Activated CD8-positive, alpha-beta memory T cell treated with anti-CD3 and anti-CD28 coated beads, Interleukin-2, amount 10 ng/mL, durations not matched to agents 7 days and 5 days (primary cell): Measurements from ENCODE around the gene KLHL29. TPM values are rescaled to one million over a fixed set of nuclear protein-coding genes. Genes with fewer than 3 reads are reported as not detected.

Source experiments
- ATAC-seq: fragments of 150-1000 bp; cut with Tn5 transposase; one replicate; pipeline ENCODE4 v1.10.0; 2021; ENCODE audit warnings: moderate library complexity
- CTCF ChIA-PET: fragments of 350-600 bp; sonication (Branson Sonifier 250); formaldehyde crosslinking; loops from one replicate; lab custom pipeline; 2021; ENCODE audit warnings: antibody characterized with exemption; lab: Charles Lee
- DNase-seq: peaks from one replicate; pipeline ENCODE4 v3.0.0-alpha.2; 2020
- H3K27ac Mint-ChIP-seq: one replicate; pipeline ENCODE4 v1.8.0; 2021; ENCODE audit warnings: mild to moderate bottlenecking, mixed read lengths
- H3K27me3 Mint-ChIP-seq: one replicate; pipeline ENCODE4 v1.8.0; 2021; ENCODE audit warnings: mixed read lengths
- H3K36me3 Mint-ChIP-seq: one replicate; pipeline ENCODE4 v1.8.0; 2021; ENCODE audit warnings: mild to moderate bottlenecking, mixed read lengths
- H3K4me1 Mint-ChIP-seq: one replicate; pipeline ENCODE4 v1.8.0; 2021; ENCODE audit warnings: mixed read lengths
- H3K4me3 Mint-ChIP-seq: one replicate; pipeline ENCODE4 v1.8.0; 2021; ENCODE audit warnings: mild to moderate bottlenecking, moderate library complexity, mixed read lengths
- H3K9me3 Mint-ChIP-seq: one replicate; pipeline ENCODE4 v1.8.0; 2022; ENCODE audit warnings: low read depth, mixed read lengths
- total RNA-seq, 2 experiments: library from RNA; stranded (reverse); gene quantifications; one replicate each; pipeline ENCODE4 v1.2.3, GENCODE V29; 2021

KLHL29 gene
- total RNA-seq, 2 experiments from 2014 or later = 0.09 to 0.12 TPM

DNA sequence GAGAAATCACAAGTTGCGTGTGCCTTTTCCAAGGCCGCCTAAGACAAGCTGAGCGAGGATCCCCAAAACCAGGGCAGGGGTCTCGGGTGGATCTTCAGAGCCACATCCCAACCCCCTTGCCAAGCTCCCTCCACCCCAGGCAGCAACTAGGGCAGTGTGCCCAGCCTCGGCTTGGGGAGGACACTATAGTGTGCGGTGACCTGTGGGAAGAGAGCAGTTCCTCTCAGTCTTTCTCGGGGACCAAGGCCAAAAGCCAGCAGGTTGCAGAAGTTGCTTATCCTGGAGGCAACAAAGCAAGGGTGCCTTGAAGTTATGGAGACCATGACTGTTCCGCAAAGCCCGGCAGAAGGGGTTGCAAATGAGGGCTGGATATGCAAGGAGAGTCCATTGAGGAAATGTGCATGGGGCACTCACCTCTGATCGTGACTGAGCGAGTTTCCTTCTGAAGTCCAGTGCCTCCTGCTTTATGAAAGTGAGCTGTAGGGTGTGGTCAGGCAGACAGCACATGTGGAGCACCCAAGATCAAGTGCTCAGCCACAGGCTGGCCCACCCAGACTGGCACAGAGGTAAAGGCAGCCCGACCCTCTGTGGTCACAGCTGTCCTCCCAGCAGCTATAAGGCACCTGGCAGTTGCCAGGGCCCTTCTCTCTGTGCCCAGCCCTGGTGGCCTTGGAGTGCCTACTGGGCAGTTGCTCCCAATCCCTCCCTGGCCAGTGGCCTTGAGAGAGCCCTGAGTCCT lies 281.4 kb downstream of the KLHL29 start:
- ATAC-seq (no peak), DNase-seq (no peak)
- Mint-ChIP-seq H3K4me3 (no peak overlapping the region), H3K36me3 (no peaks in the 10 kb centered on the region), H3K4me1 (no peaks in the 10 kb centered on the region), H3K27me3 (peaks cover 20% of the 10 kb centered on the region), H3K27ac (no peak overlapping the region), H3K9me3 (no peaks in the 10 kb centered on the region)
- CTCF ChIA-PET = no interaction called here

- CTCF ChIA-PET = no interaction called here
- Mint-ChIP-seq H3K27me3 (peaks cover 17% of the 10 kb centered on the region), H3K4me3 (no peak overlapping the region), H3K27ac (no peak overlapping the region), H3K9me3 (no peaks in the 10 kb centered on the region), H3K36me3 (no peaks in the 10 kb centered on the region), H3K4me1 (no peaks in the 10 kb centered on the region)
- DNase-seq (no peak), ATAC-seq (no peak)
Observed at GRCh38 chr2:23666980-23667357, 282.0 kb downstream of the KLHL29 start.

DNA sequence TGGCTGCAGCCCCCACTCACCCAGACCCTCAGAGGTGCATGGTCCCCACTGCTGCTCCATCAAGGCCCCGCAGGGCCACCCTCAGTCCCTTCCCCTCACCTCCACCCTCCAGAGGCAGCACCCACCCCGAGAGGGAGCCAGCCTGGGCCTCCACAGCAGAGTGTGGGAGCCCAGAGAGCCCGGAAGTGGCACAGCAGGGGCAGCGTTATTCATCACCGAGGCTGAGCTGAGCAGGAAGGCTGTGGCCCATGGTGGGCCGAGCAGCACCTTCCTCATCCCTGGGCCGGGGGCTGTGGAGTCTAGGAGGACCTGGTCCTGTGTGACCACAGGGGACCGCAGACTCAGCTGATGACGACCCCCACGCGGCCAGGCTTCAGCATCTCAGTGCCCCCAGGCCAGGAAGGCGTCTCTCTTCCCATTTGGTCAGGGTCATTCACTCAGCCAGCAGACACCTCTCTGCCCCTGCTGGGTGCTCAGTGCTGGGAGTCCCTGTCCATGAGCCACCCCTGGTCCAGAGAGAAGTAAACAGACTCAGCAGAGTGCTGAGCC lies 283.9 kb downstream of the KLHL29 start:
- ATAC-seq = no peak
- CTCF ChIA-PET = no interaction called here
- Mint-ChIP-seq H3K4me3 (no peak overlapping the region), H3K27ac (no peak overlapping the region), H3K27me3 (peaks cover 8% of the 10 kb centered on the region), H3K4me1 (no peaks in the 10 kb centered on the region), H3K9me3 (no peaks in the 10 kb centered on the region), H3K36me3 (no peaks in the 10 kb centered on the region)
- no peak for DNase-seq

DNA sequence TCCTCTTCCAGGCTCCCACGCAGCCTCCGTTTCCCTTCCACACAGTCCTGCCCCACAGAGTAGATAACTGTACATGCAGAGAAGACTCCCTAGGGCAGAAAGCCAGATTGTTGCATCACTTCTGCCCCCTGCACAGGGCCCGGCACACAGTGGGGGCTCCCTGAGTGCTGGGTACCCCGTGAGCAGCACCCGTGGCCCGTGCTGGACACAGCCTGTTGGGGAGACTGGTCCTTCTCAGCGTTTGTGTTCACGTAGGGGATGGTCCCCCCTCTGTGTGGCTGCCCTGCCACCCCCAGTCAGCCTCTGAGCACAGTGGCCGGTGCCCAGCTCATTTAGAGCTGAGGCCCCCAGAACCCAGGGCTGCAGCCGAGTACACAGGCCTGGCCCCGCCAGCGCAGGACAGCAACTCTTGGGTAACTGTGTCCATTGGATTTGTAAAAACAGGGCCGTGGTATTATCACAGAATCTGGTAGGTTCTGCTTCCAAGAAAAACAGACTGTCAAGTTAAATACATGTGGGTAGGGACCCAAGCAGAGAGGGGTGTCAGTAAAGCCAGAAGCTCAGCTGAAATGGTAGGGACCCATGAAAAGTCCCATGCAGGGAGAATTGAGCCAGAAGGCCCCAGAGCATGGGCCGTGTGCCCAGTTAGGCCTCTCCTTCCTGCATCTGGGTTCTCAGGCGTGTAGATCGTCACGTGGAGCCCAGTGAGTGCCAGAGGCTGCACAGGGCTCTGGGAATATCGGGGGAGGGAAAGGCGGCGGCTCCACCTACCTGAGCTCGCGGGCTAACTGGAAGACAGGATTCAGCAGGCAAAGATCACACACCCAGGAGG lies 284.6 kb downstream of the KLHL29 start:
- no peaks in the 10 kb centered on the region for H3K4me1 Mint-ChIP-seq

GRCh38 chr2:23670245-23670592 lies 285.2 kb downstream of the KLHL29 start:
- Mint-ChIP-seq H3K36me3 (no peaks in the 10 kb centered on the region), H3K27ac (no peak overlapping the region), H3K27me3 (no peaks in the 10 kb centered on the region), H3K4me1 (no peaks in the 10 kb centered on the region), H3K4me3 (no peak overlapping the region), H3K9me3 (no peaks in the 10 kb centered on the region)
- ATAC-seq (no peak), DNase-seq (no peak)
- CTCF ChIA-PET = no interaction called here

More for the DNA sequence above, 284.6 kb downstream of the KLHL29 start:
- DNase-seq (no peak), ATAC-seq (no peak)
- Mint-ChIP-seq H3K4me3 (no peak overlapping the region), H3K36me3 (no peaks in the 10 kb centered on the region), H3K27ac (no peak overlapping the region), H3K27me3 (no peaks in the 10 kb centered on the region), H3K9me3 (no peaks in the 10 kb centered on the region)
- CTCF ChIA-PET = no interaction called here

DNA sequence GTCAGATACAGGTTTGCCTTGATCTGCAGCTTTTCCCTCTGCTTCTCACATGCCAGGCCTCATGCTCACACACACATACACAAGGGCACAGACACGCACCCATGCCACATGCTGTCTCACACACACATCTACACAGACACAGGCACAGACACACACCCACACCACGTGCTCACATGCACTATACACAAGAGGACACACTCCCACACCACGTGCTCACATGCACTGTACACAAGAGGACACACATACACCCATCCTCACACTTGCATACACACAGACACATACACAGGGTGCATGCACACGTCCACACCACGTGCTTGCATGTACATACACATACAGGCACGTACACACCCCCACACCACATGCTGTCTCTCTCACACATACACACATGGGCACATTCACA lies 288.1 kb downstream of the KLHL29 start:
- H3K36me3 Mint-ChIP-seq = no peaks in the 10 kb centered on the region
- no peak overlapping the region for H3K4me3 Mint-ChIP-seq
- no peaks in the 10 kb centered on the region for H3K9me3 Mint-ChIP-seq
- no peak for DNase-seq
- no peaks in the 10 kb centered on the region for H3K4me1 Mint-ChIP-seq
- no peak overlapping the region for H3K27ac Mint-ChIP-seq
- CTCF ChIA-PET = no interaction called here
- no peaks in the 10 kb centered on the region for H3K27me3 Mint-ChIP-seq
- no peak for ATAC-seq

DNA sequence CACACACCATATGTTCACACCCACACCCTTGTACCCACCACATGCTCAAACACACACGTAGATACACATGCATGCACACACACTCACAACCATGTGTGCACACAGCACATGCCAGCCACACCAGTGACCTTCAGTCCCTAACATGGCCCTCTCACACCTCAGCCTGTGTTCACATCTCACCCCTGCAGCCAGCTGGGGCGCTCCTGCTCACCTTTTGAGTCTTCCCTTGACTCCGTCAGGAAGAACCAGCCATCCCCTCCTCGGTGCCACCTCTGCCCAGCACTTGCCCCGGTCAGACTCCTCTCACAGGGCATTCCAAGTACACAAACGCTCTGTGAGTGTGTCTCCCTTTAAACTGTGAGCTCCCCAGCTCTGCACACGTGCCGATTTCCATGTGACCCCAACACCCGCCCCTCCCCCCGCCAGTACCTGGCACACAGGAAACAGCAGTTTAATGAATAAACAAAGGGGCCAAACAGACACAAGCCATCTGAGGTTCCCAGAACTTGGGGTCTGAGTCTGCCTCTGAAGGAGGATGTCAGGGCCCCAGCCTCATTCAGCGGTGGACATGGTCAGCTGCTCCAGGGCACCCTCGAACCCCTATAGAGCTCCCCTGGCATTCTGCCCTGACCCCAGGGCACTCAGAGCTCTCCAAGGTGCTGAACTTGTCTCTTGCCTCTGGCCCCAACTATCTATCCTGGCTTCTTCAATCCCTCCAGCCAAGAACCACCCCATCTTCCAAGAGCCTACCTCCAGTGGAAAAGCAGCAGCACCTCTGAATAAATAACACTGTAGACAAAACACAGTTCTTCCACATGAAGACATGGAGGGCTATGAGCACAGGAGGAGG lies 289.1 kb downstream of the KLHL29 start:
- H3K4me3 Mint-ChIP-seq = no peak overlapping the region
- DNase-seq = no peak
- H3K4me1 Mint-ChIP-seq = no peaks in the 10 kb centered on the region
- H3K36me3 Mint-ChIP-seq = no peaks in the 10 kb centered on the region
- CTCF ChIA-PET = no interaction called here
- no peak for ATAC-seq
- no peak overlapping the region for H3K27ac Mint-ChIP-seq
- H3K9me3 Mint-ChIP-seq = no peaks in the 10 kb centered on the region
- H3K27me3 Mint-ChIP-seq = no peaks in the 10 kb centered on the region

DNA sequence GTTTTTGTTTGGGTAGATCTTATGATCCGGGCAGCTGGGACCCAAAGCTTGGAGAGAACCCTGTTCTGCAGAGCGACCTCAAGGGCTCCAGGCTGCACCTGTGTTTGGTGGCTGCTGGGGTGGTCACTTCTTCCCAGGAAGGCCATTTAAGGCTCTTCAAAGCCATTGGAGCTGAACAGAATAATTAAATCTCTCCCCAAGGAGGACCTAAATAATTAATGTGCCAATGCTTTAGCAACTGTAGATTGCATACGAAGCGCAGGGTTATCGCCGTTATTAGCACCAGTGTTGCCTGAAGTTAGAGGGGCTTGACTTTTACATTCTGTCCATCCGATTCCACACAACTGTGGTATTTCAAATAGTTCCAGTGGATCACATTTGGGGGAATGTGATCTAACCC lies 290.5 kb downstream of the KLHL29 start:
- no peaks in the 10 kb centered on the region for H3K27me3 Mint-ChIP-seq
- ATAC-seq (no peak), DNase-seq (no peak)
- H3K4me1 Mint-ChIP-seq = no peaks in the 10 kb centered on the region
- CTCF ChIA-PET = no interaction called here
- no peak overlapping the region for H3K27ac Mint-ChIP-seq
- H3K4me3 Mint-ChIP-seq = no peak overlapping the region
- no peaks in the 10 kb centered on the region for H3K9me3 Mint-ChIP-seq
- no peaks in the 10 kb centered on the region for H3K36me3 Mint-ChIP-seq

DNA sequence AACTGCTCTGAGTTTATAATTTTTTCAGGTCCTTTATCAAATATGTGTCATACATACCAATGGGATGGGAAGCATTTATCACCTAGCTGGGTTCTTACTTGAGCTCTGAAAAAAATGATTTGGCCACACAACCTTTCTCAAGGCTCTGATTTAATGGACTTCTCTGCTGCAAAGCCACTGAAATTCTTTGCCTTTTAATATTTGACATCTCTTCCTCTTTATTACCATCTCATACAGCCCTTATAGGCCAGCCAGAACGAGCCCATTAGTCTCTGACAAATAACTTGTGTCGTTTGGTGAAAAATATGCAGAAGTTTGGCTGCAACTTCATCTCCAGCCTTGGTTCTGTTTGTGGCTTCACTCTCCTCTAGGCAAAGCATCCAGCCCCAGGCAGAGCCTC lies 292.9 kb downstream of the KLHL29 start:
- Mint-ChIP-seq H3K4me3 (no peak overlapping the region), H3K27ac (no peak overlapping the region), H3K9me3 (no peaks in the 10 kb centered on the region), H3K4me1 (no peaks in the 10 kb centered on the region), H3K27me3 (no peaks in the 10 kb centered on the region), H3K36me3 (no peaks in the 10 kb centered on the region)
- ATAC-seq (no peak), DNase-seq (no peak)
- CTCF ChIA-PET = no interaction called here

DNA sequence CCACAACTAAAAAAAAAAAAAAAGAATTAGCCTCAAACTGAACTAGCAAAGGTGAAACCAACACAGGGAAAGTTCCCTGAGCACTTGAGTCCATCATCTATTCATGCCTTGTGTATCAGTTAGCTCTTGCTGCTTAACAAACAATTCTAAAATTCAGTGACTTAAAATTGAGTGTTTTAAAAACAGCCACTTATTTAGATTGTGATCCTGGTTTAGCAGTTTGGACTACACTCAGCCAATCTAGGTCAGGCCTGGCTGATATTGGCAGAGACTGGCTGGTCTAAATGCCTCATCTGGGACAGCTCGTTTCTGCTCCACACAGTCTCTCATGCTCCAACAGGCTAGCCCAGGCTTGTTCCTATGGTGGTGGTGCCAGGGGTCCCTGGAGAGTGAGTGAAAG lies 294.1 kb downstream of the KLHL29 start:
- no peaks in the 10 kb centered on the region for H3K27me3 Mint-ChIP-seq
- no peaks in the 10 kb centered on the region for H3K4me1 Mint-ChIP-seq
- H3K9me3 Mint-ChIP-seq = no peaks in the 10 kb centered on the region
- CTCF ChIA-PET = no interaction called here
- DNase-seq (no peak), ATAC-seq (no peak)
- no peak overlapping the region for H3K4me3 Mint-ChIP-seq
- no peak overlapping the region for H3K27ac Mint-ChIP-seq
- no peaks in the 10 kb centered on the region for H3K36me3 Mint-ChIP-seq

DNA sequence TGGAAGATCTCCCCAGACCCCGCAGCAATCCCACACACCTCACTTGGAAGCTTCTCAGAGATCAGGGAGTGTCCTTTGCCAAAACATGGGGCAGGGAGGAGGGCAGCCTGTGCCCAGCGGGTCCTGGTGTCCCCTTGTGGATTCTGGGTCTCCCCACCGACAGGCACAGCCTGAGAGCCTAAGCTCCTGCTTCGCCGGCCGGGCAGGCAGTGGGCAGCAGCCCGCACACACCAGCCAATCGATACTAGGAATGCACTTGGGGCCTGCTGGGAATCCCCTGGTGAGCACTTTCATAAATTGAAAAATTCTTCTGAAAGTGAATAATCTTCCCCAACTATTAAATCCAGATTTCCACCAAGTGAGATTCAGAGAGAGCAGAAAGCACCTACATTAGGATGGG lies 296.0 kb downstream of the KLHL29 start:
- Mint-ChIP-seq H3K27me3 (no peaks in the 10 kb centered on the region), H3K9me3 (no peaks in the 10 kb centered on the region), H3K27ac (no peak overlapping the region), H3K36me3 (no peaks in the 10 kb centered on the region), H3K4me3 (no peak overlapping the region), H3K4me1 (no peaks in the 10 kb centered on the region)
- no peak for DNase-seq
- ATAC-seq = no peak
- CTCF ChIA-PET = no interaction called here

GRCh38 chr2:23681356-23682140 lies 296.6 kb downstream of the KLHL29 start:
- Mint-ChIP-seq H3K9me3 (no peaks in the 10 kb centered on the region), H3K4me3 (no peak overlapping the region), H3K4me1 (peaks cover 3% of the 10 kb centered on the region), H3K27me3 (no peaks in the 10 kb centered on the region), H3K27ac (no peak overlapping the region), H3K36me3 (no peaks in the 10 kb centered on the region)
- CTCF ChIA-PET = no interaction called here
- ATAC-seq (no peak), DNase-seq (no peak)

DNA sequence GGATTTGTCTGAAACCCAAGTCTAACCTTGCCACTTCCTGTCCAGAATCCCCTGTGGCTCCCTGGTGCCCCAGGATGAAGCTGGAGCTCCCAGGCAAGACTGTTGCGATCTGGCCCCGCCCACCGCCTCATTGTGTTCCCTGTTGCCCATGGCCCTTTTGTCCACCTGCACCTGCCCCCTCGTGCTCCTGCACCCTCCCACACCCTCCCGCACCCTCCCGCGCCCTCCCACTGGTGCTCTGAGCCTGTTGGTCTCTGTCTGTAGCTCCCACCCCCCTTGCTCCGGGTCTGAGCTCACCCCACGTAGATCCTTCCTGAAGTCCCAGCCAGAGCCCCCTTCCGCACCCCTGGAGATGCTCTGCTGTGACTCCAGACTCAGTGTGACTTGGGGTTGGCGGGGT lies 297.5 kb downstream of the KLHL29 start:
- no peaks in the 10 kb centered on the region for H3K9me3 Mint-ChIP-seq
- ATAC-seq (no peak), DNase-seq (no peak)
- H3K27me3 Mint-ChIP-seq = no peaks in the 10 kb centered on the region
- no peaks in the 10 kb centered on the region for H3K36me3 Mint-ChIP-seq
- H3K4me1 Mint-ChIP-seq = peaks cover 7% of the 10 kb centered on the region
- H3K4me3 Mint-ChIP-seq = no peak overlapping the region
- CTCF ChIA-PET = no interaction called here
- no peak overlapping the region for H3K27ac Mint-ChIP-seq
